ENCODE results near the gene CCDC85A. TPM values are rescaled to one million over a fixed set of nuclear protein-coding genes. Genes with fewer than 3 reads are reported as not detected.

The CCDC85A gene
- total RNA-seq, 2 donors from 2014 or later: 0.18 to 0.86 TPM

DNA sequence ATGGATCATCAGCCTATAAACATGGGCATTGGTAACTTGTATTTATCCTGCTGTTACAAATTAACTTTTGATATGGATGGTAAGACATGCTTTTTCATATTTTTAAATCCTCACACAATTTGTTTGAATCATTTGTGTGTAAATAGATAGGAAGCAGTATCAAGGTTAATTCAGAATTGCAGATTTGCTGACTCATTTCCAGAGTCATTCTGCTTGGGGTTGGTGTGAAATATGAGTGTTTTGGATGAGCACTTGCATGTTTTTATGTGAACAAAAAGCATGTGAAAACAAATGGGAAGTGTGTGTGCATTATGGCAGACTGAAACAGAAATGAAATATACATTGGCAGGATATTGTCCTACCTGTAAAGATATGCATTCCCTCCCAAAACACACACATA, 11.8 kb downstream of the CCDC85A start:
- H3K4me3 ChIP-seq (ENCODE audit: low read length): no peak overlapping the region
- no peak overlapping the region for H3K9ac ChIP-seq (ENCODE audit: extremely low read depth, low read length, poor library complexity, severe bottlenecking)
- Mint-ChIP-seq H3K9me3 (no peaks in the 10 kb centered on the region), H3K4me3 (no peak overlapping the region), H3K27ac (no peak overlapping the region), H3K27me3 (ENCODE audit: insufficient read depth) (peaks cover 75% of the 10 kb centered on the region), H3K4me1 (peaks cover 12% of the 10 kb centered on the region), H3K36me3 (ENCODE audit: low read depth) (no peaks in the 10 kb centered on the region)
- H3K9me3 ChIP-seq (ENCODE audit: control insufficient read depth, low read length): no peaks in the 10 kb centered on the region
- H3K27me3 ChIP-seq (ENCODE audit: control insufficient read depth, insufficient read depth, low read length, poor library complexity, severe bottlenecking): peaks cover 82% of the 10 kb centered on the region
- no peak for DNase-seq
- H3K36me3 ChIP-seq (ENCODE audit: control insufficient read depth, insufficient read depth, low read length): no peaks in the 10 kb centered on the region
- H3K4me1 ChIP-seq (ENCODE audit: control insufficient read depth, insufficient read depth, low read length): peaks cover 2% of the 10 kb centered on the region
- H3K27ac ChIP-seq (ENCODE audit: low read depth, low read length): no peak overlapping the region
- TF ChIP-seq, protein P1, sequence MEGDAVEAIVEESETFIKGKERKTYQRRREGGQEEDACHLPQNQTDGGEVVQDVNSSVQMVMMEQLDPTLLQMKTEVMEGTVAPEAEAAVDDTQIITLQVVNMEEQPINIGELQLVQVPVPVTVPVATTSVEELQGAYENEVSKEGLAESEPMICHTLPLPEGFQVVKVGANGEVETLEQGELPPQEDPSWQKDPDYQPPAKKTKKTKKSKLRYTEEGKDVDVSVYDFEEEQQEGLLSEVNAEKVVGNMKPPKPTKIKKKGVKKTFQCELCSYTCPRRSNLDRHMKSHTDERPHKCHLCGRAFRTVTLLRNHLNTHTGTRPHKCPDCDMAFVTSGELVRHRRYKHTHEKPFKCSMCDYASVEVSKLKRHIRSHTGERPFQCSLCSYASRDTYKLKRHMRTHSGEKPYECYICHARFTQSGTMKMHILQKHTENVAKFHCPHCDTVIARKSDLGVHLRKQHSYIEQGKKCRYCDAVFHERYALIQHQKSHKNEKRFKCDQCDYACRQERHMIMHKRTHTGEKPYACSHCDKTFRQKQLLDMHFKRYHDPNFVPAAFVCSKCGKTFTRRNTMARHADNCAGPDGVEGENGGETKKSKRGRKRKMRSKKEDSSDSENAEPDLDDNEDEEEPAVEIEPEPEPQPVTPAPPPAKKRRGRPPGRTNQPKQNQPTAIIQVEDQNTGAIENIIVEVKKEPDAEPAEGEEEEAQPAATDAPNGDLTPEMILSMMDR (conservative IDR thresholded peaks at IDR 0.05): no peak

DNA sequence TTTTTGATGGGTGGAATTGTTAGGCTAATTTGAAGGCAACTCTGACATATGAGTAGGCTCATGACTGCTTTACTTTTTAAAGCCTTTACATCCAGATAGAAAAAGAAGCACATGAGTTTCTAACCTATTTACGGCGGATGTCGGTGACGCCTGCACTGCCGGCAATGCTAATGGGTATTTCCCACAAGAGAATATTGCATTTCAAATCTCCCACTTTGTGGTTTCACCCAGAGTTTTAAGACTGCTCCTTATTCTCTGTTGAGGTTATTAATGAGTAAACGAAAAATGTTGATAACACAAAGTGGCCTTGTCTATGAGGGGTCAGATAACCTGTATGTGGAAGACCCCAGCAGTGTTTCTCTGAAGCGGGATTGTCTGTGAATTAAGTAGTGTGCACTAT, 14.0 kb downstream of the CCDC85A start:
- no peaks in the 10 kb centered on the region for H3K9me3 Mint-ChIP-seq
- no peak for DNase-seq
- H3K9ac ChIP-seq (ENCODE audit: extremely low read depth, low read length, poor library complexity, severe bottlenecking): no peak overlapping the region
- no peak overlapping the region for H3K27ac ChIP-seq (ENCODE audit: low read depth, low read length)
- H3K27me3 Mint-ChIP-seq (ENCODE audit: insufficient read depth): peaks cover 59% of the 10 kb centered on the region
- H3K36me3 Mint-ChIP-seq (ENCODE audit: low read depth): no peaks in the 10 kb centered on the region
- no peaks in the 10 kb centered on the region for H3K36me3 ChIP-seq (ENCODE audit: control insufficient read depth, insufficient read depth, low read length)
- peaks cover 67% of the 10 kb centered on the region for H3K27me3 ChIP-seq (ENCODE audit: control insufficient read depth, insufficient read depth, low read length, poor library complexity, severe bottlenecking)
- no peak overlapping the region for H3K4me3 Mint-ChIP-seq
- H3K9me3 ChIP-seq (ENCODE audit: control insufficient read depth, low read length): no peaks in the 10 kb centered on the region
- no peak overlapping the region for H3K4me3 ChIP-seq (ENCODE audit: low read length)
- no peaks in the 10 kb centered on the region for H3K4me1 ChIP-seq (ENCODE audit: control insufficient read depth, insufficient read depth, low read length)
- H3K27ac Mint-ChIP-seq: no peak overlapping the region
- H3K4me1 Mint-ChIP-seq: no peaks in the 10 kb centered on the region
- 90 to 94% methylated on average over 6 to 7 of the region's 7 CpGs for WGBS, 2 experiments (ENCODE audit: insufficient coverage in 1 of 2, insufficient read length in 1 of 2)
- TF ChIP-seq, protein P1 (conservative IDR thresholded peaks at IDR 0.05): no peak

DNA sequence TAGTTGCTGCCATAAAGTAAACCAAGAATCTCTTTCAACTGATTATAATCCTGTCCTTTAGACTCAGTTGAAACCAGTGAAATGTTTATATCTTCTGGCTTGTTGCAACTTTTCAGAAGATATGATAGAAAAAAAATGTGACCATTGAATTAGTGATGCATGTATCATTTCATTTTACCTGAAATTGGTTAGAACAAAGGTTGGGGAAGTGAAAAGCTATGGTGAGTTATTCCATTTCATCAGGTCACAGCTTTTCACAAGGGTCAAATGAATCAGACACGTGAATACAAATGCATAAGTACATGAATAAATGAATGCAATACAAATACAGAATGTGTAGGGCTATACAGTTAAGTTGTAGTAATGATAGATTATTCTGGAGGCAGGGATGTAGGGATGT, 15.1 kb downstream of the CCDC85A start:
- Mint-ChIP-seq H3K27me3 (ENCODE audit: insufficient read depth) (peaks cover 50% of the 10 kb centered on the region), H3K27ac (no peak overlapping the region), H3K4me1 (no peaks in the 10 kb centered on the region), H3K36me3 (ENCODE audit: low read depth) (no peaks in the 10 kb centered on the region), H3K4me3 (no peak overlapping the region), H3K9me3 (no peaks in the 10 kb centered on the region)
- Histone ChIP-seq H3K36me3 (ENCODE audit: control insufficient read depth, insufficient read depth, low read length) (no peaks in the 10 kb centered on the region), H3K4me1 (ENCODE audit: control insufficient read depth, insufficient read depth, low read length) (no peaks in the 10 kb centered on the region), H3K9ac (ENCODE audit: extremely low read depth, low read length, poor library complexity, severe bottlenecking) (no peak overlapping the region), H3K9me3 (ENCODE audit: control insufficient read depth, low read length) (no peaks in the 10 kb centered on the region), H3K4me3 (ENCODE audit: low read length) (no peak overlapping the region), H3K27me3 (ENCODE audit: control insufficient read depth, insufficient read depth, low read length, poor library complexity, severe bottlenecking) (peaks cover 55% of the 10 kb centered on the region), H3K27ac (ENCODE audit: low read depth, low read length) (no peak overlapping the region)
- WGBS, 2 experiments (ENCODE audit: insufficient coverage in 1 of 2, insufficient read length in 1 of 2): 82% methylated on average over 1 of the region's 1 CpG; no CpG with 5 or more reads in 1 of the 2 experiments
- TF ChIP-seq, protein P1 (conservative IDR thresholded peaks at IDR 0.05): no peak
- DNase-seq: no peak

Measured in endodermal cell (in vitro differentiated cells).